Stimulated activated CD8-positive, alpha-beta memory T cell treated with anti-CD3 and anti-CD28 coated beads, Interleukin-12 subunit alpha, Interleukin-12 subunit beta, amount 100 ng/mL, for 24 hours (primary cell): ENCODE data around the gene RAB4B.
A peak's percentile ranks its signal among the peaks of the same experiment; 100 is the strongest.
"Not testable (repeated sequence)": the region's sequence is repeated elsewhere in the genome, so short reads cannot be mapped to it uniquely, and the experiment has no call there.

ENCODE experiments used
- DNase-seq: peaks from one replicate; pipeline ENCODE4 v3.0.0-alpha.2; 2020; ENCODE audit errors: extremely low read depth

RAB4B gene

GRCh38 chr19:40803857-40804782 lies 26.1 kb downstream of the RAB4B start:
- no peak for DNase-seq

GRCh38 chr19:40804783-40805242 lies 26.8 kb downstream of the RAB4B start:
- DNase-seq = no peak

- no peak for DNase-seq
Measured at GRCh38 chr19:40805258-40805868, 27.3 kb downstream of the RAB4B start.

- DNase-seq = peak; percentile 64
Measured at GRCh38 chr19:40806423-40807146, 28.5 kb downstream of the RAB4B start.

- DNase-seq = no peak
Measured at GRCh38 chr19:40807147-40808020, 29.3 kb downstream of the RAB4B start.

- DNase-seq = no peak
Measured at GRCh38 chr19:40808021-40808325, 29.9 kb downstream of the RAB4B start.

GRCh38 chr19:40808497-40808896 lies 30.4 kb downstream of the RAB4B start:
- DNase-seq = no peak

GRCh38 chr19:40809358-40810086 lies 31.5 kb downstream of the RAB4B start:
- DNase-seq = no peak

- DNase-seq = no peak
Measured at GRCh38 chr19:40810160-40810559, 32.1 kb downstream of the RAB4B start.

- DNase-seq = not testable (repeated sequence)
Measured at GRCh38 chr19:40810649-40811408, 32.8 kb downstream of the RAB4B start.

GRCh38 chr19:40811478-40812341 lies 33.7 kb downstream of the RAB4B start:
- DNase-seq = no peak

GRCh38 chr19:40812571-40812970 lies 34.5 kb downstream of the RAB4B start:
- DNase-seq = not testable (repeated sequence)

- no peak for DNase-seq
Measured at GRCh38 chr19:40813182-40813581, 35.1 kb downstream of the RAB4B start.

- no peak for DNase-seq
Measured at GRCh38 chr19:40815223-40815622, 37.2 kb downstream of the RAB4B start.

- DNase-seq = not testable (repeated sequence)
Measured at GRCh38 chr19:40818480-40819399, 40.7 kb downstream of the RAB4B start.

GRCh38 chr19:40819479-40820234 lies 41.6 kb downstream of the RAB4B start:
- DNase-seq = not testable (repeated sequence)

GRCh38 chr19:40822161-40822560 lies 44.1 kb downstream of the RAB4B start:
- no peak for DNase-seq
